ENCODE results near the gene JAKMIP2. TPM values are rescaled to one million over a fixed set of nuclear protein-coding genes. Genes with fewer than 3 reads are reported as not detected.

The JAKMIP2 gene
- total and polyA plus RNA-seq, 2 donors from 2014 or later = 0.38 to 0.71 TPM

DNA sequence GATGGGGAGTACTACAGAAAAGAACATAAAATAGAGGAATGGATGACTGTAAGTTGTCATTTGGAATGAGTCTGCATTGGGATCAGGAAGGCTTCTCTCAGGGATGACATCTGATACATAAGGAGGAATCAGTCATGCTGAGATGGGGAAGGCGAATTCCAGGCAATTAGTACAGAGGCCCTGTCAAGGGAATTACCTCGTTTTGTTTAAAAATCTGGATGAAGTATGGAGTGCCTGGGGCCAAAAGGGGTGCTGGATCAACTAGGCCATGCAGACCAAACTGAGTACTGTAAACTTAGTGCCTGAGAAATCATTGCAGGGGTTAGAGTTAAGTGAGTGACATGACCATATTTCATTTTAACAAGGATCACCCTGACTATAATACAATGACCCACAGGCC lies 30.5 kb downstream of the JAKMIP2 start:
- no peaks in the 10 kb centered on the region for H3K4me1 ChIP-seq (ENCODE audit: control insufficient read depth in 2 of 3, insufficient read depth in 2 of 3, low read depth in 1 of 3, low read length in 3 of 3)
- H3K36me3 ChIP-seq (ENCODE audit: control insufficient read depth in 2 of 3, insufficient read depth in 3 of 3, low read length in 3 of 3) = no peaks in the 10 kb centered on the region
- no peaks in the 10 kb centered on the region for H3K9me3 ChIP-seq (ENCODE audit: control insufficient read depth in 2 of 3, insufficient read depth in 1 of 3, low read length in 3 of 3)
- FAIRE-seq (no peak), DNase-seq (peak in 3 of 5 donors; percentile 11 to 35 (median 26))
- intact Hi-C loops (cut with DNase I) = no loop called here
- TF ChIP-seq, protein P1, sequence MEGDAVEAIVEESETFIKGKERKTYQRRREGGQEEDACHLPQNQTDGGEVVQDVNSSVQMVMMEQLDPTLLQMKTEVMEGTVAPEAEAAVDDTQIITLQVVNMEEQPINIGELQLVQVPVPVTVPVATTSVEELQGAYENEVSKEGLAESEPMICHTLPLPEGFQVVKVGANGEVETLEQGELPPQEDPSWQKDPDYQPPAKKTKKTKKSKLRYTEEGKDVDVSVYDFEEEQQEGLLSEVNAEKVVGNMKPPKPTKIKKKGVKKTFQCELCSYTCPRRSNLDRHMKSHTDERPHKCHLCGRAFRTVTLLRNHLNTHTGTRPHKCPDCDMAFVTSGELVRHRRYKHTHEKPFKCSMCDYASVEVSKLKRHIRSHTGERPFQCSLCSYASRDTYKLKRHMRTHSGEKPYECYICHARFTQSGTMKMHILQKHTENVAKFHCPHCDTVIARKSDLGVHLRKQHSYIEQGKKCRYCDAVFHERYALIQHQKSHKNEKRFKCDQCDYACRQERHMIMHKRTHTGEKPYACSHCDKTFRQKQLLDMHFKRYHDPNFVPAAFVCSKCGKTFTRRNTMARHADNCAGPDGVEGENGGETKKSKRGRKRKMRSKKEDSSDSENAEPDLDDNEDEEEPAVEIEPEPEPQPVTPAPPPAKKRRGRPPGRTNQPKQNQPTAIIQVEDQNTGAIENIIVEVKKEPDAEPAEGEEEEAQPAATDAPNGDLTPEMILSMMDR (IDR thresholded peaks at IDR 0.05; ENCODE audit: borderline replicate concordance, extremely low read depth, insufficient read depth) = no peak
- H3K4me3 ChIP-seq (ENCODE audit: low read length in 3 of 3) = no peak overlapping the region
- H3K9ac ChIP-seq (ENCODE audit: low read length in 3 of 3) = no peak overlapping the region
- H3K27me3 ChIP-seq (ENCODE audit: control insufficient read depth, insufficient read depth, low read length) = no peaks in the 10 kb centered on the region
- H3K27ac ChIP-seq (ENCODE audit: low read depth in 2 of 2, low read length in 2 of 2) = no peak overlapping the region

DNA sequence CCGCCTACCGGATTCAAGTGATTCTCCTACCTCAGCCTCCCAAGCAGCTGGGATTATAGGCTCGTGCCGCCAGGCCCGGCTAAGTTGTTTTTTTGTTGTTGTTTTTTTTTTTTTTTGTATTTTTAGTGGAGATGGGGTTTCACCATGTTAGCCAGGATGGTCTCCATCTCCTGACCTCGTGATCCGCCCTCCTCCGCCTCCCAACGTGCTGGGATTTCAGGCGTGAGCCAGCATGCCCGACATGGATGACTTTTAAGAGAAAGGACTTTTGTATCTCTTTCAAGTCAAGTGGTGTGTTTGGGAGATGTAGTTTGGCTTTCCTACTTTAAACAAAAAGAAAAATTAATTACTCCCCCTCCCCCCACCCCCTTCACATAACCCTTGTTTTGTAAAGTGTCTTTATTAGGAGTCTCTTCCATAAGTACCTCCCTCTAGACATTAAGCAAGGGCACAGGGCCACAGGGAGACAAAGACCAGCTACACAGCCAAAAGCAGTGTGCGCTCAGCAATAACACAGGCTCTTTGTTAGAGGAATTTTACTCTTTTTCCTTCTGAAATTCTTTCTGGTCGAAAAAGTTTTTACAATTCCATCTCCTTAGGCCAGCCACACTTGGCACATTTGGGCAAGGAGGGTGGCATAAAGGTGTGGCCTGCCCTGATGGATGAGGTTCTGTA lies 31.2 kb downstream of the JAKMIP2 start:
- H3K9me3 ChIP-seq (ENCODE audit: control insufficient read depth in 2 of 3, insufficient read depth in 1 of 3, low read length in 3 of 3) = no peaks in the 10 kb centered on the region
- intact Hi-C loops (cut with DNase I) = no loop called here
- no peak overlapping the region for H3K9ac ChIP-seq (ENCODE audit: low read length in 3 of 3)
- H3K4me3 ChIP-seq (ENCODE audit: low read length in 3 of 3) = no peak overlapping the region
- no peaks in the 10 kb centered on the region for H3K36me3 ChIP-seq (ENCODE audit: control insufficient read depth in 2 of 3, insufficient read depth in 3 of 3, low read length in 3 of 3)
- H3K27ac ChIP-seq (ENCODE audit: low read depth in 2 of 2, low read length in 2 of 2) = no peak overlapping the region
- TF ChIP-seq, protein P1 (IDR thresholded peaks at IDR 0.05; ENCODE audit: borderline replicate concordance, extremely low read depth, insufficient read depth) = no peak
- DNase-seq (peak in 1 of 5 donors; percentile 2), FAIRE-seq (no peak)
- H3K27me3 ChIP-seq (ENCODE audit: control insufficient read depth, insufficient read depth, low read length) = no peaks in the 10 kb centered on the region
- no peaks in the 10 kb centered on the region for H3K4me1 ChIP-seq (ENCODE audit: control insufficient read depth in 2 of 3, insufficient read depth in 2 of 3, low read depth in 1 of 3, low read length in 3 of 3)

DNA sequence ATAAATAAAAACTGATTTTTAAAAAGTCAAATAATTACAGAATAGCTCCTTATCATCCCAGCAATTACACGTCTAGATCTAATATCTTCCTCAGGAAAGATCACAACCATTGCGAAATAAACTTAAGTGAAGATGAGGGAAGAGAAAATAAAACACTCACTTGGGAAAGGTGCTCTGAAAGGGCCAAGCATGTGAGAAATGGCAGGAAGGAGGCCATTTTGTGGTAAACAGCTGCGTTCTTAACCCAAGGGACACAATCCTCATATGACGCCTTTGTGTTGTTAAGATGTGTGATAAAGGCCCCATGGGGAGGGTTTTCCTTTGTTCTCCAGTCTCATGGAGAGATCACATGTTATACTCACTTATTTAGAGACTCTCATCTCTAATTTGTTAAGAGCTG lies 32.5 kb downstream of the JAKMIP2 start:
- Histone ChIP-seq H3K36me3 (ENCODE audit: control insufficient read depth in 2 of 3, insufficient read depth in 3 of 3, low read length in 3 of 3) (no peaks in the 10 kb centered on the region), H3K27ac (ENCODE audit: low read depth in 2 of 2, low read length in 2 of 2) (no peak overlapping the region), H3K4me3 (ENCODE audit: low read length in 3 of 3) (no peak overlapping the region), H3K9ac (ENCODE audit: low read length in 3 of 3) (no peak overlapping the region), H3K4me1 (ENCODE audit: control insufficient read depth in 2 of 3, insufficient read depth in 2 of 3, low read depth in 1 of 3, low read length in 3 of 3) (no peaks in the 10 kb centered on the region), H3K9me3 (ENCODE audit: control insufficient read depth in 2 of 3, insufficient read depth in 1 of 3, low read length in 3 of 3) (no peaks in the 10 kb centered on the region), H3K27me3 (ENCODE audit: control insufficient read depth, insufficient read depth, low read length) (no peaks in the 10 kb centered on the region)
- DNase-seq (no peak), FAIRE-seq (no peak)
- TF ChIP-seq, protein P1 (IDR thresholded peaks at IDR 0.05; ENCODE audit: borderline replicate concordance, extremely low read depth, insufficient read depth) = no peak
- intact Hi-C loops (cut with DNase I) = no loop called here

DNA sequence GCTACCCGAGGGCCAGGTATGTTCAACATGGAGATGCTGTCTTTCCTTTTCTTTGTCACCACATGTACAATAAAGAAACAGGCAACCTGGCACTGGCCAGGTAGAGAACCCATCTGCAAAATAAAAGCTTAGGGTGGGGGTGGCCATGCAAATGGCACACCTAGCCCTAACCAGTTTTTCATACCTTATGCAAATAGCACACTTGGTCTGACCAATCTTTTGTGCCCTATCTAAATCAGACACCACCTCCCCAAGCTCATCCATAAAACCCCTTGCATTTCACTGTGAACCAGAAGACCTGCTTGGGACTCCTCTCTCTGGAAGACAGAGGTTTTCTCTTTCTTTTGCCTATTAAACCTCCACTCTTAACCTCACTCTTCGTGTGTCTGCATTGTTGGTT lies 33.9 kb downstream of the JAKMIP2 start:
- DNase-seq = no peak
- intact Hi-C loops (cut with DNase I) = no loop called here

More for the DNA sequence above, 33.9 kb downstream of the JAKMIP2 start:
- Histone ChIP-seq H3K36me3 (ENCODE audit: control insufficient read depth in 2 of 3, insufficient read depth in 3 of 3, low read length in 3 of 3) (no peaks in the 10 kb centered on the region), H3K4me3 (ENCODE audit: low read length in 3 of 3) (no peak overlapping the region), H3K9me3 (ENCODE audit: control insufficient read depth in 2 of 3, insufficient read depth in 1 of 3, low read length in 3 of 3) (no peaks in the 10 kb centered on the region), H3K27ac (ENCODE audit: low read depth in 2 of 2, low read length in 2 of 2) (no peak overlapping the region), H3K4me1 (ENCODE audit: control insufficient read depth in 2 of 3, insufficient read depth in 2 of 3, low read depth in 1 of 3, low read length in 3 of 3) (no peaks in the 10 kb centered on the region), H3K27me3 (ENCODE audit: control insufficient read depth, insufficient read depth, low read length) (no peaks in the 10 kb centered on the region), H3K9ac (ENCODE audit: low read length in 3 of 3) (no peak overlapping the region)
- TF ChIP-seq, protein P1 (IDR thresholded peaks at IDR 0.05; ENCODE audit: borderline replicate concordance, extremely low read depth, insufficient read depth) = no peak
- FAIRE-seq = no peak

Measured in kidney (tissue), 14 donors.